HEK293T (cell line): Measurements from ENCODE around the gene SEMA3E.

ENCODE experiments used
- CTBP1 ChIP-seq: fragments of 450-650 bp; IDR thresholded peaks from 2 replicates; pipeline ENCODE4 v1.6.1; 2016; ENCODE audit warnings: borderline replicate concordance
- ELF4 ChIP-seq: fragments of 450-650 bp; IDR thresholded peaks from 2 replicates; pipeline ENCODE4 v1.6.1; 2017; ENCODE audit warnings: antibody characterized with exemption
- FOXM1 ChIP-seq: fragments of 450-650 bp; IDR thresholded peaks from 2 replicates; pipeline ENCODE4 v1.6.1; 2017; ENCODE audit warnings: mild to moderate bottlenecking, borderline replicate concordance
- NFRKB ChIP-seq: fragments of 450-650 bp; IDR thresholded peaks from 2 replicates; pipeline ENCODE4 v1.6.1; 2016; ENCODE audit warnings: mild to moderate bottlenecking, moderate library complexity
- SP1 ChIP-seq: fragments of 450-650 bp; IDR thresholded peaks from 2 replicates; pipeline ENCODE4 v1.6.1; 2017
- SUZ12 ChIP-seq: fragments of 450-650 bp; IDR thresholded peaks from 2 replicates; pipeline ENCODE4 v1.6.1; 2016; ENCODE audit warnings: mild to moderate bottlenecking
- ZNF384 ChIP-seq: fragments of 450-650 bp; IDR thresholded peaks from 2 replicates; pipeline ENCODE4 v1.6.1; 2016
- TF ChIP-seq, protein P1 (sequence below): fragments of 450-650 bp; IDR thresholded peaks from 2 replicates; pipeline ENCODE4 v1.6.1; 2016

DNA sequence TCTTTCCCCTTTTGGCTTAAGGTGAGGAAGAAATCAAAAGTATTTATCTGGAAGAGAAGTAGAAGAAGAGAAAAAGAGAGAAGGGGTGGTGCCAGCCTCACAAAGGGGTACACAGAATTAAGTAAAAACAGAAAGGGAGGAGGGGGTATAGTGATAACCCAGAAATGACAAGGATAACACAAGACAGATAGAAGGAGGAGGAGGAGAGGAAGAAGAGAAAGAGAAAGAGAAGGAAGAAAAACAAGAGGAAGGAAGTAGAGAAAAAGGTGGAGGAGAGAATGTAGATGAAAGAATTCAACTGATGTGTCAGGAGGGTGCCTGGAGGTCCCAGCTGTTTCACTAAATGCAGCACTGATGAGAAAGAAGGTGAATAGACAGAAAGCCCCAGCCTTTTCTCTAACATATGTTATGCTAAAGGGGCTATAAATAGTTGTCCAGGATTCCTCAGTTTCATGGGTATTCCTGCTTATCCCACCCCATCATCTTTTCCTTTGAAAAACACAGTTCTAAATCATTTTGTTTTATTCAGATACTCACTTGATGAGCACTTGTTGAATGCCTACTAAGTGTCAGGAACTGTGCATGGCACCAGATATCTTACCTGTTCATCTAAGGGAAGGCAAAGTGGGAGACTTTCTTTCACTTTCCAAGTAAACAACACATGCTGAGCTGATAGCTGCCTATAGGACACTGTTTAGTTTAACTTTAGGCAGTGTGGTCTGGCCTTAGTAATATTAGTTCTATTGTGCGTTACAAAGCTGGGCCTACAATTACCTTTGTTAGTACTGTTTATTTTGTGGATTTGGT is 8.0 kb downstream of the SEMA3E start:
- TF ChIP-seq NFRKB (no peak), SP1 (no peak), CTBP1 (no peak), ZNF384 (no peak), SUZ12 (no peak), FOXM1 (no peak), ELF4 (no peak)
- TF ChIP-seq, protein P1, sequence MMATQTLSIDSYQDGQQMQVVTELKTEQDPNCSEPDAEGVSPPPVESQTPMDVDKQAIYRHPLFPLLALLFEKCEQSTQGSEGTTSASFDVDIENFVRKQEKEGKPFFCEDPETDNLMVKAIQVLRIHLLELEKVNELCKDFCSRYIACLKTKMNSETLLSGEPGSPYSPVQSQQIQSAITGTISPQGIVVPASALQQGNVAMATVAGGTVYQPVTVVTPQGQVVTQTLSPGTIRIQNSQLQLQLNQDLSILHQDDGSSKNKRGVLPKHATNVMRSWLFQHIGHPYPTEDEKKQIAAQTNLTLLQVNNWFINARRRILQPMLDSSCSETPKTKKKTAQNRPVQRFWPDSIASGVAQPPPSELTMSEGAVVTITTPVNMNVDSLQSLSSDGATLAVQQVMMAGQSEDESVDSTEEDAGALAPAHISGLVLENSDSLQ = no peak
